Panc1 (cell line): ENCODE measurements around the gene SLC38A5. TPM values are rescaled to one million over a fixed set of nuclear protein-coding genes. Genes with fewer than 3 reads are reported as not detected.

Experiments
- ATAC-seq: fragments of 200-7000 bp; cut with Tn5 transposase; 2 replicates; pipeline ENCODE4 v1.9.1; 2020; ENCODE audit warnings: mild to moderate bottlenecking, moderate library complexity
- BruUV-seq: library from RNA; stranded (reverse); fragments of 400-500 nt; replicated peaks from 2 replicates; lab custom pipeline; 2021; lab: Mats Ljungman, UMichigan
- CTCF ChIA-PET: fragments of 300-600 bp; sonication (Branson Sonifier 250); formaldehyde crosslinking; loops from one replicate; lab custom pipeline; 2022; ENCODE audit warnings: antibody characterized with exemption; lab: Charles Lee
- POLR2A ChIA-PET: fragments of 300-600 bp; sonication (Branson Sonifier 250); formaldehyde crosslinking; loops from one replicate; lab custom pipeline; 2022; ENCODE audit warnings: antibody characterized with exemption; lab: Charles Lee
- DNase-seq: peaks from one replicate; pipeline ENCODE4 v3.0.0-alpha.2; 2010; ENCODE audit warnings: low read depth, low spot score
- H3K27ac ChIP-seq: 2 replicates; pipeline ENCODE4 v1.5.1; 2011; ENCODE audit warnings: mild to moderate bottlenecking, low read length, inconsistent platforms
- H3K27me3 ChIP-seq: fragments of 200-500 bp; sonication (Bioruptor generic); 2 replicates; pipeline ENCODE4 v1.6.0; 2014; ENCODE audit warnings: low read length, inconsistent platforms; ENCODE audit not compliant: control insufficient read depth, insufficient read depth
- H3K36me3 ChIP-seq: fragments of 200-500 bp; sonication (Bioruptor generic); 2 replicates; pipeline ENCODE4 v1.5.1; 2014; ENCODE audit warnings: inconsistent platforms, mild to moderate bottlenecking, low read length, moderate library complexity; ENCODE audit not compliant: control insufficient read depth, insufficient read depth
- H3K4me1 ChIP-seq: 2 replicates; pipeline ENCODE4 v1.5.1; 2011; ENCODE audit warnings: inconsistent platforms, mild to moderate bottlenecking, low read length, moderate library complexity; ENCODE audit not compliant: control insufficient read depth, insufficient read depth
- H3K4me3 ChIP-seq, 2 experiments: 2 replicates each; pipeline ENCODE4 v1.5.1; 2011 to 2012; ENCODE audit warnings: low read depth in 2 of 2, low read length in 2 of 2, mild to moderate bottlenecking in 2 of 2, inconsistent platforms in 1 of 2, moderate library complexity in 1 of 2
- H3K9me3 ChIP-seq: fragments of 200-500 bp; sonication (Bioruptor generic); 2 replicates; pipeline ENCODE4 v1.5.1; 2014; ENCODE audit warnings: low read depth, mild to moderate bottlenecking, inconsistent platforms, low read length, moderate library complexity; ENCODE audit not compliant: control insufficient read depth, insufficient read depth
- POLR2AphosphoS5 ChIP-seq: IDR thresholded peaks from 2 replicates; pipeline ENCODE4 v1.6.1; 2012; ENCODE audit warnings: mild to moderate bottlenecking, low read depth, low read length, moderate library complexity
- SIN3A ChIP-seq: IDR thresholded peaks from 2 replicates; pipeline ENCODE4 v1.6.1; 2012; ENCODE audit warnings: low read depth, mild to moderate bottlenecking, low read length, moderate library complexity, borderline replicate concordance; ENCODE audit not compliant: insufficient read depth
- TCF7L2 ChIP-seq: IDR thresholded peaks from 2 replicates; pipeline ENCODE4 v1.6.1; 2011; ENCODE audit warnings: mild to moderate bottlenecking, low read depth, low read length, inconsistent platforms
- in situ Hi-C: cut with HindIII; loops from 2 replicates; pipeline ENCODE4 v1.10.0; 2016; ENCODE audit warnings: low sequenced_read_pairs, low pct_unique_long_range_greater_than_20kb
- intact Hi-C: fragments of 100-400 bp; cut with micrococcal nuclease; formaldehyde crosslinking; loops from one replicate; pipeline ENCODE4 v1.10.0; 2022; ENCODE audit not compliant: unreplicated experiment
- total RNA-seq: library from RNA; stranded (reverse); gene quantifications from one replicate; pipeline ENCODE4 v1.2.1, GENCODE V29; 2021; ENCODE audit not compliant: unreplicated experiment
- TF ChIP-seq, protein P1 (sequence below): fragments of 450-650 bp; IDR thresholded peaks from 2 replicates; pipeline ENCODE4 v1.5.1; 2017; ENCODE audit warnings: mild to moderate bottlenecking
- TF ChIP-seq, protein P2 (sequence below), 2 experiments: IDR thresholded peaks; 2 replicates each; pipeline ENCODE4 v1.6.1; 2011 to 2012; ENCODE audit warnings: low read depth in 2 of 2, control low read depth in 1 of 2, low read length in 1 of 2, mild to moderate bottlenecking in 1 of 2, moderate library complexity in 1 of 2; ENCODE audit not compliant: insufficient read depth in 1 of 2

The SLC38A5 gene
- total RNA-seq, 1 experiment from 2014 or later, result 1.1 TPM

GRCh38 chrX:48472851-48473703 lies 3.0 kb upstream of the SLC38A5 start:
- TF ChIP-seq, protein P1, sequence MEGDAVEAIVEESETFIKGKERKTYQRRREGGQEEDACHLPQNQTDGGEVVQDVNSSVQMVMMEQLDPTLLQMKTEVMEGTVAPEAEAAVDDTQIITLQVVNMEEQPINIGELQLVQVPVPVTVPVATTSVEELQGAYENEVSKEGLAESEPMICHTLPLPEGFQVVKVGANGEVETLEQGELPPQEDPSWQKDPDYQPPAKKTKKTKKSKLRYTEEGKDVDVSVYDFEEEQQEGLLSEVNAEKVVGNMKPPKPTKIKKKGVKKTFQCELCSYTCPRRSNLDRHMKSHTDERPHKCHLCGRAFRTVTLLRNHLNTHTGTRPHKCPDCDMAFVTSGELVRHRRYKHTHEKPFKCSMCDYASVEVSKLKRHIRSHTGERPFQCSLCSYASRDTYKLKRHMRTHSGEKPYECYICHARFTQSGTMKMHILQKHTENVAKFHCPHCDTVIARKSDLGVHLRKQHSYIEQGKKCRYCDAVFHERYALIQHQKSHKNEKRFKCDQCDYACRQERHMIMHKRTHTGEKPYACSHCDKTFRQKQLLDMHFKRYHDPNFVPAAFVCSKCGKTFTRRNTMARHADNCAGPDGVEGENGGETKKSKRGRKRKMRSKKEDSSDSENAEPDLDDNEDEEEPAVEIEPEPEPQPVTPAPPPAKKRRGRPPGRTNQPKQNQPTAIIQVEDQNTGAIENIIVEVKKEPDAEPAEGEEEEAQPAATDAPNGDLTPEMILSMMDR, result no peak
- TF ChIP-seq TCF7L2 (no peak), POLR2AphosphoS5 (no peak), SIN3A (no peak)
- TF ChIP-seq, protein P2, sequence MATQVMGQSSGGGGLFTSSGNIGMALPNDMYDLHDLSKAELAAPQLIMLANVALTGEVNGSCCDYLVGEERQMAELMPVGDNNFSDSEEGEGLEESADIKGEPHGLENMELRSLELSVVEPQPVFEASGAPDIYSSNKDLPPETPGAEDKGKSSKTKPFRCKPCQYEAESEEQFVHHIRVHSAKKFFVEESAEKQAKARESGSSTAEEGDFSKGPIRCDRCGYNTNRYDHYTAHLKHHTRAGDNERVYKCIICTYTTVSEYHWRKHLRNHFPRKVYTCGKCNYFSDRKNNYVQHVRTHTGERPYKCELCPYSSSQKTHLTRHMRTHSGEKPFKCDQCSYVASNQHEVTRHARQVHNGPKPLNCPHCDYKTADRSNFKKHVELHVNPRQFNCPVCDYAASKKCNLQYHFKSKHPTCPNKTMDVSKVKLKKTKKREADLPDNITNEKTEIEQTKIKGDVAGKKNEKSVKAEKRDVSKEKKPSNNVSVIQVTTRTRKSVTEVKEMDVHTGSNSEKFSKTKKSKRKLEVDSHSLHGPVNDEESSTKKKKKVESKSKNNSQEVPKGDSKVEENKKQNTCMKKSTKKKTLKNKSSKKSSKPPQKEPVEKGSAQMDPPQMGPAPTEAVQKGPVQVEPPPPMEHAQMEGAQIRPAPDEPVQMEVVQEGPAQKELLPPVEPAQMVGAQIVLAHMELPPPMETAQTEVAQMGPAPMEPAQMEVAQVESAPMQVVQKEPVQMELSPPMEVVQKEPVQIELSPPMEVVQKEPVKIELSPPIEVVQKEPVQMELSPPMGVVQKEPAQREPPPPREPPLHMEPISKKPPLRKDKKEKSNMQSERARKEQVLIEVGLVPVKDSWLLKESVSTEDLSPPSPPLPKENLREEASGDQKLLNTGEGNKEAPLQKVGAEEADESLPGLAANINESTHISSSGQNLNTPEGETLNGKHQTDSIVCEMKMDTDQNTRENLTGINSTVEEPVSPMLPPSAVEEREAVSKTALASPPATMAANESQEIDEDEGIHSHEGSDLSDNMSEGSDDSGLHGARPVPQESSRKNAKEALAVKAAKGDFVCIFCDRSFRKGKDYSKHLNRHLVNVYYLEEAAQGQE (IDR thresholded peaks at IDR 0.05; ENCODE audit: insufficient read depth in 1 of 2, low read depth in 2 of 2, low read length in 1 of 2), result no peak
- peaks cover 5% of the 10 kb centered on the region for H3K4me1 ChIP-seq
- no peak overlapping the region for H3K27ac ChIP-seq
- DNase-seq, result no peak
- no peak for ATAC-seq
- ChIA-PET POLR2A (no interaction called here), CTCF (no interaction called here)
- no peak overlapping the region for H3K4me3 ChIP-seq
- no TSS peak for BruUV-seq
- intact Hi-C loops, result no loop called here
- H3K36me3 ChIP-seq, result no peaks in the 10 kb centered on the region
- no peaks in the 10 kb centered on the region for H3K9me3 ChIP-seq
- in situ Hi-C loops, result no loop called here
- H3K27me3 ChIP-seq, result no peaks in the 10 kb centered on the region

- DNase-seq (no peak), ATAC-seq (no peak)
- H3K36me3 ChIP-seq, result no peaks in the 10 kb centered on the region
- no peak overlapping the region for H3K27ac ChIP-seq
- no TSS peak for BruUV-seq
- in situ Hi-C loops (no loop called here), intact Hi-C loops (no loop called here)
- ChIA-PET POLR2A (no interaction called here), CTCF (no interaction called here)
- peaks cover 4% of the 10 kb centered on the region for H3K4me1 ChIP-seq
- H3K9me3 ChIP-seq, result no peaks in the 10 kb centered on the region
- no peak overlapping the region for H3K4me3 ChIP-seq
- TF ChIP-seq, protein P2 (IDR thresholded peaks at IDR 0.05; ENCODE audit: insufficient read depth in 1 of 2, low read depth in 2 of 2, low read length in 1 of 2), result no peak
- TF ChIP-seq TCF7L2 (no peak), POLR2AphosphoS5 (no peak), SIN3A (no peak)
- TF ChIP-seq, protein P1, result no peak
- H3K27me3 ChIP-seq, result no peaks in the 10 kb centered on the region
Observed at GRCh38 chrX:48472225-48472624, 2.2 kb upstream of the SLC38A5 start.
